GM19023 (cell line): ENCODE measurements around the gene CFI.
"Not testable (repeated sequence)": the region's sequence is repeated elsewhere in the genome, so short reads cannot be mapped to it uniquely, and the experiment has no call there.

ENCODE experiments used
- ATAC-seq: cut with Tn5 transposase; IDR thresholded peaks from one replicate; pipeline ENCODE4 v1.9.1; 2021; ENCODE audit warnings: mild to moderate bottlenecking, moderate library complexity; ENCODE audit not compliant: unreplicated experiment

CFI gene

DNA sequence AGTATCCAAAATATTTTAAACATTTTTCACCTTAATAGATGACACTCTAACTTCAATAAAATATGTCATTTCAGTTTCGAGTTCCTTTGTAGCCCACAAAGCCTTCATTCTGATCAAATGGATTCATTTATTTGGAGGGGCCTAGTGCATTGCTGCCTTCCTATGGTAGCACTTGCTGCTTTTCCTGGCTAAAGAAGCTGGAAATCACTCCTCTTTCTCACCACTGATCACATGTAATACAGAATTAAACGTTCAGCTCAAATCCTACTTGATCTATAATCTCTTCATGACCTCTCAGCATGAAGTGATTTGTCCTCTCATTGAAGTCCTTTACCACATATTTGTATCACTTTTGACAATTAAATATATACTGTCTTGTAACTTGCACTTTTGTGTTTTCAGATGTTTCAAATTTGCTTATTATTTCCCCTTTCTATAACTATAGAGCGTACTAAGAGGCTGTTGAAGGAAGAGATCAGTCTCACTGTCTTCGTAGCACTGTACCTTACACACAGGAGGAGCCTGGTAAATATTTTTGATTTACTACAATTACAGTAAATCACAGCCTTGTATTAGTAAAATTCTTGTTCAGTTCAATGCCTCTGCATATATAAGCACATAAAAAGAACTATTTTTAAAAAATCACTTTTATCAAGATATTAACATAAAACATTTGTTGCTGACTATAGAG lies 555 bp downstream of the CFI start:
- no peak for ATAC-seq

- ATAC-seq = no peak
Measured at GRCh38 chr4:109798866-109799265, 2.9 kb downstream of the CFI start.

GRCh38 chr4:109795059-109795458 lies 6.7 kb downstream of the CFI start:
- no peak for ATAC-seq

DNA sequence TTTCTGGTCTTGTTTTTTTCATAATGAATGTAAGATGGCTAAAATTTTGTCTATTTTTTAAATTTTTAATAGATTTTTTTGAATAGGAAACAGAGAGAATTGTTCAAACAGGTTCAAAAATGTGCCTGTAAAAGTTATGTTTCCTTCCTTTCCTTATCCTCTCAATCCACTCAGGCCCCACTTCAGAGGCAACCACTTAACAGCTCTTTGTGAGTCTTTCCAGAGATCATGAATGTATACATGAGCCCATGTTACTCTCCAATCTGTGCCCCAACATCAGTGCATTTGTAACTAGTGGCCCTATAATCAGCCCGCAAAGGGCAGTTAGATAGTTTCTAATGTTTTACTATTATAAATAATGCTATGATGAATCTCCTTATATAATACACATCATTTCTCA lies 14.0 kb downstream of the CFI start:
- no peak for ATAC-seq

DNA sequence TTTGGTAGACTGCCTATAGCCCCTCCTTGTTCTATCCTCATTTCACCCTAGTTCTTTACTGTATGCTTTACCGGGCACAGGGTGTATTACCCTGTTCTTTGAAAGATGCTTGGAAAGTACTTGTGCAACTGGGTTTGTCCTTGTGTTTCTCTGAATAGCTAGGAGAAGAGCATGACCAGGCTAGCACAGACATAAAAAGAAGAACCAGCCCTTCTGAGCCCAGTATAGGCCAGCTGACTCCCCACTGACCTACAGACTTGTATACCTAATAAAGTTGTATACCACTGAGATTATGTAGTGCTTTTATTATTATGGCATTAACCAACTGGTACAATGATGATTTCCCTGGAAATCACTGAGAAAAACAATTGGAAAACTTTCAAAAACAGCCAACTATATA lies 15.0 kb downstream of the CFI start:
- ATAC-seq = no peak

- ATAC-seq = not testable (repeated sequence)
Measured at GRCh38 chr4:109782092-109782491, 19.7 kb downstream of the CFI start.

DNA sequence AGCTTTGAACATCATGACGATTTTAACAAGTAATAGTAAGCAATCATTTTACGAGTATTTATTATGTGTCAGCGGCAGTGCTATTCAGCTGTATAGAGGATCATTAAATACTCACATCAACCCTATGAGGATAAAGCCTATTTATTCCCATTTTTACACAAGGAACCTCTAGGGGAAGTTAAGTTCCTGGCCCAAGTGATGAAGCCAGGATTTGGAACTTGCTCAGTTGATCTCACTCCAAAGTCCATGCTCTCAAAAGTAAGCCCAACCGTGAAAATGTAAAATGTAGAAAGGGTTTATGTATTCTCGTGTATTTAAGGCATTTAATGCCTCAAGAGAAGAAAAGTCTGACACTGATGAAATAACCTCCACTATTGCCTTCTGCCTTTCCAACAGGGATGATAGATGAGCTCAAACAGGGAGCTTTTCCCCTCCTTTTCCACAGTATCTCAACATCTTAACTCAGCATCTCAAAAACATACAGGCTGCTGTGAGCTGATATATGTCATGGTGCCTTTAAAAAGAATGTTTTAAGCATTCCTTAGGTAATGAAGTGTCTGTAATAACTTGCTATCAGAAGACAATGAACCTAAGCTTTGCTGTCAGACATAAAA lies 36.9 kb downstream of the CFI start:
- no peak for ATAC-seq

DNA sequence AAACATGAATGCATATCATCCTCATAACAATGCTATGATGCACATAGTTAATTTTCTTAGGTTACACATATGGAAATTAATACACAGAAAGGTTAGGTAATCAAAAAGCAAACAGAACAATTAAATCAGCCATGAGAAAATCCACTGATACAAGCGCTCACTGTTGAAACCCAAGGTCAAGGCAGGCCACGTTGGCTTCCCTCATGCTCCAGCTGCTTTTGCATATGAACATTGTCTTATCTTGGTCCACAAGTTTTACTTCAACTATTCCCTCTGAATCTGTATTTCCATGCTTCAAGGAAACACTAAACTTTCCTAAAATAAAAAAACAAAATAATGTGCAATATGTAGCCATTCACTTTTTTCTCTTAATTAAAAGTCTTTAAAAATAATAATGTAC lies 37.4 kb downstream of the CFI start:
- ATAC-seq = no peak

GRCh38 chr4:109760682-109761081 lies 41.1 kb downstream of the CFI start:
- no peak for ATAC-seq

- ATAC-seq = no peak
Measured at GRCh38 chr4:109755656-109756055, 46.1 kb downstream of the CFI start.

- ATAC-seq = no peak
Measured at GRCh38 chr4:109754093-109754857, 47.5 kb downstream of the CFI start.

GRCh38 chr4:109752525-109752924 lies 49.3 kb downstream of the CFI start:
- ATAC-seq = no peak

DNA sequence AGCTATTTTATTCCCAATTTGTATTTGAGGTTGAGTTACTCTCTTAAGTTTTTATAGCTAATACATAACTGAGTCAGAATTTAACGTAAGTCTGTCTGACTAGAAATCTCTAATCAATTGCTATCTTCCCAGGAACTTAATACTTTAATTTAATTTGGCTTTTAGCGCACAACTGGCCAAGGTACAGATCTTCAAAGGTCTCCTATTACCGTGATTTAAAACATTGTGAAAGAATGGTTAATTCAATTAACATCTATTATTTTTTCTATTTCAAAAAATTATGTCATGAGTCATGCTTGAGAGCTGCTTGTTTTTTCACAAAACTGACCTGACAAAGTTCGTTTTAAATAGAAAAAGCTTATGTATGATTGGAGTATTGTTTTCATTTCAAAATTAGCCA lies 49.9 kb downstream of the CFI start:
- no peak for ATAC-seq

- ATAC-seq = no peak
Measured at GRCh38 chr4:109750652-109751244, 51.1 kb downstream of the CFI start.

- ATAC-seq = no peak
Measured at GRCh38 chr4:109749388-109750082, 52.3 kb downstream of the CFI start.

DNA sequence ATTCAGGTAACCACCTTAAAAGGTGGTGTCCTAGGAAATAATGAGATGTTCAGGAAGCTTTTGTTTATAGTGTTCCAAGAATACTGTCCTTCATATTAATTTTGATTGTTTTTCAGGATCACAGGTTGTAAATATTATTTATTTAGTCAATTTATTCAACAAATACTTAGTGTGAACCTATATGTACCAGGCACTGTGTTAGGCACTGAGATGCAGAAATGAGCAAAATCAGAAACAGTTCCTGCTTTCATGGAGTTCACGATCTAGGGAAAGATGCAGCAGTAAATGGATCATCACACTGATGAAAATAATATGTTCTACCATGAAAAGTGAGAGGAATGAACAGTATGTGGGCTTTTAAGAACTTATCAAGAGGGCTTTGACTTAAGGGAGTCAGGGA lies 53.7 kb downstream of the CFI start:
- ATAC-seq = no peak

DNA sequence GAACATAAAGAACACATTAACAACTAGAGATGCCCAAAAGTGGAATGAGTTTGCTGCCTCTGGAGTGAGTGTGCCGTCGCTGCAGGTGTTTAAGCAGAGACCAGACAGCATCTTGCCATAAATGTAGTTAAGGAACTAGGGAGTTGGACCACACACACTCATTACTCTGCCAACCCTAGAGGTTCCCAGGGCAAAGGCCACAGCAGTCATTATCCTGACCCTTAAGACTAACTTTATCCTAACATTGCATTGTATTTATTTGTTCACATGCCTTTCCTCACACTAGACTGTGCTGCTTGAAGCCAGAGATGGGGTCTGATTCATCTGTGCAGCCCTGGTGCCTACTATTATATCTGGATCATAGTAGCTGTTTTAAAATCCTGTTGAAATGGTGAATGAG lies 55.1 kb downstream of the CFI start:
- no peak for ATAC-seq

DNA sequence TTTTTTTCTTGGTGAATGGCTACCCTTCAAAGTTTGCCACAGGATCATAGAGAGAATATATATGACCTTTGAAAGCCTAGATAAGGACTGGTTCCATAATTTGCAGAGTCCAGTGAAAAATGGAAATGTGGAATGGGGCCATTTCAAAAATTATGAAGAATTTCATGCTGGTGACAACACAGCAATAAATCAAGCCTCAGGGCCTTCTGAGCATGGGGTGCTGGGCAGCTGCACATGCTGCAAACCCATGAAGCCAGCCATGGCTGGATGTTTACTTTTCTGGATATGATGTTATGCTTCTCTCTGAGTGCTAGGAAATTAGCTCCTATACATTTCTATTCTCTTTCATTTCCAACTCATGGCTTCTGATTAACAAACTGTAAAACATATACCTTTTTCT lies 56.0 kb downstream of the CFI start:
- no peak for ATAC-seq

DNA sequence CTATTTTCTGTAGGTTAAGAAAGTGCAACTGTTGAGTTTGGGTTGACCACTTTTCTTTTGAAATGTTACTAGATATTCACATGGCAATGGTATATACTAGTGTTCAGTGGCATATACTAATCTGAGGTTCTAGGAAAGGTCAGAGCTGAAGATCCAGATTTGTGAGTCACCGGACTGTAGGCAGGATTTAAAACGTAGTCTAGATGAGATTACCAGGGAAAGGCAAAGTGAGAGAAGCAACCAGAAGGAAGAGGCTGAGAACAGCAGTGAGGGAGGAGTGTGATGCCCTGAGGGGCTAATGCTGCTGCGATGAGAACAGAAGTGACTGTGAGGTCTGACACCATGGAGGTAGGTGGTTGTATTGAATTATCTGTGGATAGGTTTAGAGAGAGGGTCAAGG lies 62.3 kb downstream of the CFI start:
- ATAC-seq = no peak

- ATAC-seq = no peak
Measured at GRCh38 chr4:109738104-109738872, 63.5 kb downstream of the CFI start.
